ENCODE data around the gene CRELD2.
"Not testable (repeated sequence)": the region's sequence is repeated elsewhere in the genome, so short reads cannot be mapped to it uniquely, and the experiment has no call there.

CRELD2 gene

GRCh38 chr22:49945042-49945794 lies 26.8 kb downstream of the CRELD2 start:
- DNase-seq (ENCODE audit: low spot score), result not testable (repeated sequence)

- no peak for DNase-seq (ENCODE audit: low spot score)
These were observed 28.3 kb downstream of the CRELD2 start for GRCh38 chr22:49946612-49947295.

DNA sequence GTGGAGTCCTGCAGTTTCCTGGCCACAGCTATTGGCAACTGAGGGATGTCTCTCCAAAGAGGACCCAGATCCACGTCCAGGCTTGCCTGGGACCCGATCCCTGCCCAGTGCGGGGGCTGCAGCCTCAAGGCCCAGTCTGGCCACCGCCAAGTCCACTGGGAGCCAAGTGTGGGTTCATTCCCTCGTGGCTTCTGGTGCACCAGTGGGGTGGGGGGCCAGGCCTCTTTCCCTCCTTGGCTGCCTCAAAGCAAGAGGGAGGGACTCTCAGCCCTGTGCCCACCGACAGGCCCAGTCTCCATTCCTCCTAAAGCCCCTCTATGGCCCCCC lies 28.8 kb downstream of the CRELD2 start:
- no peak for DNase-seq (ENCODE audit: low spot score)

GRCh38 chr22:49948116-49948957 lies 29.9 kb downstream of the CRELD2 start:
- DNase-seq (ENCODE audit: low spot score), result no peak

DNA sequence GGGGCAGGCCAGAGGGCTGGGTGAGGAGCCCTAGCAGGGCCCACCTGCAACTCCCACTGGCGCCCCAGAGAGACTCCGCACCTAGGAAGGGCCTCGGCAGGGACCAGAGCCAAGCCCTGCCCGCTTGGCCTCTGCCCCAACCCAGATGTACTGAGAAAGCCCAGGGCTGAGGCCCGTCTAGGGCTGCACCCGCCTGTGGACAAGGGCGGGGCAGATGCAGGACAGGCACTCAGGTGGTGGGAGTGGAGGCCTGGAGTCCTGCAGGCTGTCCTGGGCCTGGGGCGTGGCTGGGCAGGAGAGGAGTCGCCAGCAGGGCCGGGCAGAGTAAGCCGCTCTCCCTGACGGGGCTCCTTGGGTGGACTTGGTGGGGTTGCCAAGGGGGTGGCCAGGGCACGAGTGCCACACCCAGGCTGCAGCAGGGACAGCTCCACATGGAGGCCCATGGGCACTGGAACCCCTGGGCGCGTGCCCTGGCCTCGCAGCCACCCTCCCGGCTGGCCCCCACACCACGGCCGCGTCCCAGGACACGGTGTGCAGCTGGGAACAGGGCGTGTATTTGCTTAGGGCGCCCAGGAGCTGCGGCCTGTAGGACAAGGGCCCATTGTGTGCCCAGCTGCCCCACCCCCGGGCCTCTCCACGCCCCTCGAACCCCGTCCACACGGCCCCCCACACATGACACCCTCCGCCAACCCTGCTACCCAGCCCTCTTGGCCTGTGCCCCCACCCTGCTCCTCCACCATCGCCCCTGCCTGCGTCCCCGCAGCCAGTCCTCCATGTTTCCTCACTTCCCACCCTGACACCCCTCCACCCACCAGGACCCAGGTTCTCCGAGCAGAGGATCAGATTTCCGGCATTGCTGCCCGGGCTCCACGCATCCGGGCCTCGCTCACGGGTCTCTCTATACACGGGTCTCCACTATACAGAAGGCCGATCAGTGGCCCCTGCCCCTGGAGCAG lies 30.8 kb downstream of the CRELD2 start:
- no peak for DNase-seq (ENCODE audit: low spot score)

DNA sequence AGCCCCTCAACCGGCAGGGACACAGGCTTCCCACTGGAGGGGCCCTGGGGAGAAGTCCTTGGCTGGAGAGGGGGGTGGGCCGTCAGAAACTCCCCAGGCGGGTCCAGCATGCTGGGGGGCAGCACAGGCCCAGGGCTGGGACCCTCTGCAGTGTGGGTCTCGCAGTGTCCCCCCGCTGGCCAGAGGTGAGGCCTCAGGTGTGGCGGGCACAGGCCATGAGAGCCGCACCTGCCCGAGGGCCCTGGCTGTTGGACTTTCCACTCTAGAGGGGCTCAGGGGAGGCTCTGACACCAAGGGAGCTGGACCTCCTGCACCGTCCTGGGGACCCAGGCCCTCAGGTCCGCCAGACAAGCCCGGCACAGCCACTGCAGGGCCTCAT lies 31.5 kb downstream of the CRELD2 start:
- DNase-seq (ENCODE audit: low spot score), result no peak

DNA sequence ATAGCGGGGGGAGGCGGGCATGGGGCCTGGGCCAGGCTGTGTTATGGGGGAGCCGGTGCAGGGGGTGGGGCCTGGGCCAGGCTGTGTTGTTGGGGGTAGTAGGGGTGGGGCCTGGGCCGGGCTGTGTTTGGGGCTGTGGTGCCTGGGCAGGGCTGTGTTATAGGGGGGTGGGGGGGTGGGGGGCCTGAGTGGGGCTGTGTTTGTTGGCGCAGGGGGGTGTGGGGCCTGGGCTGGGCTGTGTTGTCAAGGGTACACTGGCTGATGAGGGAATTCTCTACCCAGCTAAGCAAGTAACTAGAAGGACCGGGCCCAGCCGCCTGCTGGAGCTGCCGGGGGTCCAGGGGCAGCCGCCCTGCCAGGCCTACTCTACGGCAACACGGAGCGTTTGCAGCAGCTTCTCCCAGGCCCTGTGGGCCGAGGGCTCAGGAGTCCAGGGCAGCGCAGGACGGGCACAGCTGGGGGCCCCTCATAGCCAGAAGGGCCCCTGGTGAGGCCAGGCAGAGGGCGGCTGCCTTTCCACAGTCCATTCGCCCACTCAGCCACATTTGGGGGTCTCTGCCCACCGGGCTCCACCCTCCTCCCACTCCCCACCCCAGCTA lies 32.1 kb downstream of the CRELD2 start:
- no peak for DNase-seq (ENCODE audit: low spot score)

GRCh38 chr22:49951000-49951677 lies 32.7 kb downstream of the CRELD2 start:
- DNase-seq (ENCODE audit: low spot score), result no peak

- DNase-seq (ENCODE audit: low spot score), result no peak
These were observed 33.2 kb downstream of the CRELD2 start for GRCh38 chr22:49951678-49951985.

- DNase-seq (ENCODE audit: low spot score), result peak; percentile 87
These were observed 33.8 kb downstream of the CRELD2 start for GRCh38 chr22:49951986-49952896.

DNA sequence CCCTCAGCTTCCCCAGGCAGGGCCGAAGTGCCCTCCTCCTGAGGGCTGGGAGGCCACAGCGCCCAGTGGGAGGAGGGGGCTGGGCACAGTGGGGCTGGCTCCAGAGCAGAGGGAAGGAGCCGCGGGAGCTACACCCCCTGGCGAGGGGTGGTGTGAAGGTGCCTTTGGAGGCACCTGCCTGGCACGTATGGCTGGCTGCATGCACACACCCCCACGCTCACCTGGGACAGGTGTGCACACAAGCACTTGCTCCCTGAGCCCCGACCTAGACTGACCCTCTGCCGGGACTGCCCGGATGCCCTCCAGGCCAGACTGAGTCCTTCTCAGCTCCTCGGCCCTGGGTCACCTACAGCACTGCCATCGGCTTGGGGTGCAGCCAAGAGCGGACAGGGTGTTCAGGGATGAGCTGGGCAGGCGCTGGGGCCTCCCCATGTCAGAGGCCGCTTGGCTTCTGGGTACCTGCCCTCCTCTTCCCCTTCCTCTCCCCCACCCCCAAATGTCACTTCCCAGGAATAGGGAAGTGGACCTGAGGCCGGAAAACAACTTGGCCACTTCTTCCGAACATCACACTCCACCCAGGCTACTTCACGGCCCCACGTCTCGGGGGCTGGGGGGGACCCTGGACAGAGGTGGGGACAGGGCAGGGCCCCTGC lies 34.7 kb downstream of the CRELD2 start:
- DNase-seq (ENCODE audit: low spot score), result no peak

- no peak for DNase-seq (ENCODE audit: low spot score)
These were observed 35.4 kb downstream of the CRELD2 start for GRCh38 chr22:49953680-49954344.

GRCh38 chr22:49954354-49954753 lies 35.9 kb downstream of the CRELD2 start:
- DNase-seq (ENCODE audit: low spot score), result no peak

GRCh38 chr22:49954991-49955580 lies 36.7 kb downstream of the CRELD2 start:
- DNase-seq (ENCODE audit: low spot score), result no peak

- no peak for DNase-seq (ENCODE audit: low spot score)
These were observed 37.4 kb downstream of the CRELD2 start for GRCh38 chr22:49955581-49956417.

DNA sequence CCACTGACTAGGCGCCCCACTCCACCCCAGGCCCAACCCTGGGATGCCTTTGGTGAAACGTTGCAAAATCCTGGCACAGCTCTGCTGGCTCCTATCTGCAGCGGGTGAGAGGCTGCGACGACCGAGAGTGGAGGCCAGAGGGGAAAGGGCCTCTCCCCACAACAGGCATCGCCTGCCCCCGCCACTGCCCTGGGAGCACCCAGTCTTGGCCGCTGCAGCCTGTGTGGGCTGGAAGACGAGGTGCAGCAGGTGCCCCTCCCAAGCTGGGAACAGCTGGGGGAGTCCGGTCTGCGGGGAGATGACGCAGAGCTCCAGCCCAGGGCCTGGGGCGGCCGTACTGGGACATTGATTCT lies 38.0 kb downstream of the CRELD2 start:
- no peak for DNase-seq (ENCODE audit: low spot score)
